ENCODE results near the gene FAM180B.

FAM180B gene

DNA sequence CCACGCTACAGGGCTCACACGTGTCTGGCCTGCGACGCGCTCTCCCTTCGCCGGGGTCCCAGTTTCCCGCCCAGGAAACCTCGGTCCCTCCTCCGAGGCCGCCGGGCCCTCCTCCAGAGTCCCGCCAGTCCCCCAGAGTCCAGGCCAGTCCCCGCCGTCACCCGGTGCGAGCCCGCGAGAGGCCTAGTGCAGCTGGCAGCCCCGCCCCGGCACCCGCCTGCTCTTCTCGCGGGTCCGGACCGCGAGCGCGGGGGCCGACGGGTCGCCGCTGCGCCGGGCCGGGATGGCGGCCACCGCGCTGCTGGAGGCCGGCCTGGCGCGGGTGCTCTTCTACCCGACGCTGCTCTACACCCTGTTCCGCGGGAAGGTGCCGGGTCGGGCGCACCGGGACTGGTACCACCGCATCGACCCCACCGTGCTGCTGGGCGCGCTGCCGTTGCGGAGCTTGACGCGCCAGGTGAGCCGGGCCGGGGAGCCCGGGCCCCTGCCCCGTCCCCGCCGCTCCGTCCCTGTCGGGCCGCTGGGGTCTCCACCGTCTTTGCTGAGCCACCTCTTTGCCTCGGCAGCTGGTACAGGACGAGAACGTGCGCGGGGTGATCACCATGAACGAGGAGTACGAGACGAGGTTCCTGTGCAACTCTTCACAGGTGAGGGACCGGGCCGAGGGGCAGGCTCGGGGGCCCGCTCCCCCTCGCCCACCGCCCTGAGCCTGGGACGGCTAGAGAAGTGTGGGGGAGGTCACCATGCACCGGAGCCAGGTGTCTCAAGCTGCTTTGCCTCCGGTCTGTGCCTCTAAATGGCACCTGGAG is 20.9 kb upstream of the FAM180B start, which contains the start of gene PTPMT1 (continued):
- no peak for TF ChIP-seq ZNF830 (tag by site-specific recombination; IDR thresholded peaks at IDR 0.05; ENCODE audit: low read depth)
- no peak for TF ChIP-seq KLF1 (tag by site-specific recombination; IDR thresholded peaks at IDR 0.05)
- TF ChIP-seq HOXD13 (CRISPR knock-in tag; IDR thresholded peaks at IDR 0.05; ENCODE audit: borderline replicate concordance), result no peak
- no peak for TF ChIP-seq ZNF202 (tag by site-specific recombination; IDR thresholded peaks at IDR 0.05; ENCODE audit: borderline replicate concordance)
- no peak for TF ChIP-seq HOXA7 (CRISPR knock-in tag; IDR thresholded peaks at IDR 0.05; ENCODE audit: borderline replicate concordance)
- no peak for TF ChIP-seq ZNF174 (tag by site-specific recombination; IDR thresholded peaks at IDR 0.05)
- peak; percentile 32 for TF ChIP-seq ZIC2 (tag by site-specific recombination; IDR thresholded peaks at IDR 0.05)
- TF ChIP-seq ZNF571 (tag by site-specific recombination; IDR thresholded peaks at IDR 0.05), result no peak
- TF ChIP-seq ZNF76 (tag by site-specific recombination; IDR thresholded peaks at IDR 0.05; ENCODE audit: borderline replicate concordance, low read depth), result peak; percentile 40; the same call in 1 of the 2 replicates
- TF ChIP-seq RBAK (tag by site-specific recombination; IDR thresholded peaks at IDR 0.05), result no peak
- peak; percentile 83; the same call in 1 of the 2 replicates for TF ChIP-seq GLIS2 (tag by site-specific recombination; IDR thresholded peaks at IDR 0.05)
- TF ChIP-seq SETDB1 (IDR thresholded peaks at IDR 0.05; ENCODE audit: insufficient read length, low read length), result no peak
- TF ChIP-seq ZNF600 (tag by site-specific recombination; IDR thresholded peaks at IDR 0.05), result no peak
- no peak for TF ChIP-seq ZNF391 (tag by site-specific recombination; IDR thresholded peaks at IDR 0.05; ENCODE audit: borderline replicate concordance, low read depth)
- no peak for TF ChIP-seq FEZF1 (tag by site-specific recombination; IDR thresholded peaks at IDR 0.05)
- TF ChIP-seq ZSCAN23 (tag by site-specific recombination; IDR thresholded peaks at IDR 0.05), result no peak
- no peak for TF ChIP-seq ZNF266 (tag by site-specific recombination; IDR thresholded peaks at IDR 0.05; ENCODE audit: low read depth)
- TF ChIP-seq, protein P1, sequence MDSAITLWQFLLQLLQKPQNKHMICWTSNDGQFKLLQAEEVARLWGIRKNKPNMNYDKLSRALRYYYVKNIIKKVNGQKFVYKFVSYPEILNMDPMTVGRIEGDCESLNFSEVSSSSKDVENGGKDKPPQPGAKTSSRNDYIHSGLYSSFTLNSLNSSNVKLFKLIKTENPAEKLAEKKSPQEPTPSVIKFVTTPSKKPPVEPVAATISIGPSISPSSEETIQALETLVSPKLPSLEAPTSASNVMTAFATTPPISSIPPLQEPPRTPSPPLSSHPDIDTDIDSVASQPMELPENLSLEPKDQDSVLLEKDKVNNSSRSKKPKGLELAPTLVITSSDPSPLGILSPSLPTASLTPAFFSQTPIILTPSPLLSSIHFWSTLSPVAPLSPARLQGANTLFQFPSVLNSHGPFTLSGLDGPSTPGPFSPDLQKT (IDR thresholded peaks at IDR 0.05; ENCODE audit: borderline replicate concordance, low read depth, low read length), result no peak
- TF ChIP-seq, protein P2, sequence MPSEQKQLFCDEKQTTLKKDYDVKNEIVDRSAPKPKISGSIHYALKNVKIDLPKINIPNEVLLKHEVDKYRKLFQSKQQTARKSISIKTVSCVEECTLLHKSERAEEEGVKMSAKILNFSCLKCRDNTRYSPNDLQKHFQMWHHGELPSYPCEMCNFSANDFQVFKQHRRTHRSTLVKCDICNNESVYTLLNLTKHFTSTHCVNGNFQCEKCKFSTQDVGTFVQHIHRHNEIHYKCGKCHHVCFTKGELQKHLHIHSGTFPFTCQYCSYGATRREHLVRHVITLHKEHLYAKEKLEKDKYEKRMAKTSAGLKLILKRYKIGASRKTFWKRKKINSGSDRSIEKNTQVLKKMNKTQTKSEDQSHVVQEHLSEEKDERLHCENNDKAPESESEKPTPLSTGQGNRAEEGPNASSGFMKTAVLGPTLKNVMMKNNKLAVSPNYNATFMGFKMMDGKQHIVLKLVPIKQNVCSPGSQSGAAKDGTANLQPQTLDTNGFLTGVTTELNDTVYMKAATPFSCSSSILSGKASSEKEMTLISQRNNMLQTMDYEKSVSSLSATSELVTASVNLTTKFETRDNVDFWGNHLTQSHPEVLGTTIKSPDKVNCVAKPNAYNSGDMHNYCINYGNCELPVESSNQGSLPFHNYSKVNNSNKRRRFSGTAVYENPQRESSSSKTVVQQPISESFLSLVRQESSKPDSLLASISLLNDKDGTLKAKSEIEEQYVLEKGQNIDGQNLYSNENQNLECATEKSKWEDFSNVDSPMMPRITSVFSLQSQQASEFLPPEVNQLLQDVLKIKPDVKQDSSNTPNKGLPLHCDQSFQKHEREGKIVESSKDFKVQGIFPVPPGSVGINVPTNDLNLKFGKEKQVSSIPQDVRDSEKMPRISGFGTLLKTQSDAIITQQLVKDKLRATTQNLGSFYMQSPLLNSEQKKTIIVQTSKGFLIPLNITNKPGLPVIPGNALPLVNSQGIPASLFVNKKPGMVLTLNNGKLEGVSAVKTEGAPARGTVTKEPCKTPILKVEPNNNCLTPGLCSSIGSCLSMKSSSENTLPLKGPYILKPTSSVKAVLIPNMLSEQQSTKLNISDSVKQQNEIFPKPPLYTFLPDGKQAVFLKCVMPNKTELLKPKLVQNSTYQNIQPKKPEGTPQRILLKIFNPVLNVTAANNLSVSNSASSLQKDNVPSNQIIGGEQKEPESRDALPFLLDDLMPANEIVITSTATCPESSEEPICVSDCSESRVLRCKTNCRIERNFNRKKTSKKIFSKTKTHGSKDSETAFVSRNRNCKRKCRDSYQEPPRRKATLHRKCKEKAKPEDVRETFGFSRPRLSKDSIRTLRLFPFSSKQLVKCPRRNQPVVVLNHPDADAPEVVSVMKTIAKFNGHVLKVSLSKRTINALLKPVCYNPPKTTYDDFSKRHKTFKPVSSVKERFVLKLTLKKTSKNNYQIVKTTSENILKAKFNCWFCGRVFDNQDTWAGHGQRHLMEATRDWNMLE (tag by site-specific recombination; conservative IDR thresholded peaks at IDR 0.05; ENCODE audit: low read depth), result no peak
- peak; percentile 19; the same call in 1 of the 2 replicates for TF ChIP-seq ZNF561 (tag by site-specific recombination; IDR thresholded peaks at IDR 0.05; ENCODE audit: borderline replicate concordance)
- TF ChIP-seq ZNF292 (tag by site-specific recombination; IDR thresholded peaks at IDR 0.05; ENCODE audit: borderline replicate concordance, low read depth), result no peak
- no peak for TF ChIP-seq ZNF629 (tag by site-specific recombination; IDR thresholded peaks at IDR 0.05)
- no peak for TF ChIP-seq ZNF350 (tag by site-specific recombination; IDR thresholded peaks at IDR 0.05)
- TF ChIP-seq, protein P3, sequence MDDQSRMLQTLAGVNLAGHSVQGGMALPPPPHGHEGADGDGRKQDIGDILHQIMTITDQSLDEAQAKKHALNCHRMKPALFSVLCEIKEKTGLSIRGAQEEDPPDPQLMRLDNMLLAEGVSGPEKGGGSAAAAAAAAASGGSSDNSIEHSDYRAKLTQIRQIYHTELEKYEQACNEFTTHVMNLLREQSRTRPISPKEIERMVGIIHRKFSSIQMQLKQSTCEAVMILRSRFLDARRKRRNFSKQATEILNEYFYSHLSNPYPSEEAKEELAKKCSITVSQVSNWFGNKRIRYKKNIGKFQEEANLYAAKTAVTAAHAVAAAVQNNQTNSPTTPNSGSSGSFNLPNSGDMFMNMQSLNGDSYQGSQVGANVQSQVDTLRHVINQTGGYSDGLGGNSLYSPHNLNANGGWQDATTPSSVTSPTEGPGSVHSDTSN (CRISPR knock-in tag; IDR thresholded peaks at IDR 0.05), result peak; percentile 90
- no peak for TF ChIP-seq ZNF610 (tag by site-specific recombination; IDR thresholded peaks at IDR 0.05; ENCODE audit: borderline replicate concordance)
- TF ChIP-seq, protein P4, sequence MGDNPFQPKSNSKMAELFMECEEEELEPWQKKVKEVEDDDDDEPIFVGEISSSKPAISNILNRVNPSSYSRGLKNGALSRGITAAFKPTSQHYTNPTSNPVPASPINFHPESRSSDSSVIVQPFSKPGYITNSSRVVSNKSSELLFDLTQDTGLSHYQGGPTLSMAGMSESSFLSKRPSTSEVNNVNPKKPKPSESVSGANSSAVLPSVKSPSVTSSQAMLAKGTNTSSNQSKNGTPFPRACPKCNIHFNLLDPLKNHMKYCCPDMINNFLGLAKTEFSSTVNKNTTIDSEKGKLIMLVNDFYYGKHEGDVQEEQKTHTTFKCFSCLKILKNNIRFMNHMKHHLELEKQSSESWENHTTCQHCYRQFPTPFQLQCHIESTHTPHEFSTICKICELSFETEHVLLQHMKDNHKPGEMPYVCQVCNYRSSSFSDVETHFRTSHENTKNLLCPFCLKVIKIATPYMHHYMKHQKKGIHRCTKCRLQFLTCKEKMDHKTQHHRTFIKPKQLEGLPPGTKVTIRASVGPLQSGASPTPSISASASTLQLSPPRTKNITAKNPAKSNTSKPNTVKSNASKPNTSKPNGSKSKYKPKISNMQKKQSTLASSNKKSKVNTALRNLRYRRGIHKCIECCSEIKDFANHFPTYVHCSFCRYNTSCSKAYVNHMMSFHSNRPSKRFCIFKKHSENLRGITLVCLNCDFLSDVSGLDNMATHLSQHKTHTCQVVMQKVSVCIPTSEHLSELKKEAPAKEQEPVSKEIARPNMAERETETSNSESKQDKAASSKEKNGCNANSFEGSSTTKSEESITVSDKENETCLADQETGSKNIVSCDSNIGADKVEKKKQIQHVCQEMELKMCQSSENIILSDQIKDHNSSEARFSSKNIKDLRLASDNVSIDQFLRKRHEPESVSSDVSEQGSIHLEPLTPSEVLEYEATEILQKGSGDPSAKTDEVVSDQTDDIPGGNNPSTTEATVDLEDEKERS (tag by site-specific recombination; IDR thresholded peaks at IDR 0.05), result no peak
- no peak for TF ChIP-seq ZNF473 (tag by site-specific recombination; IDR thresholded peaks at IDR 0.05)
- no peak for TF ChIP-seq TCF7L2 (IDR thresholded peaks at IDR 0.05; ENCODE audit: borderline replicate concordance, low read depth, low read length)
- TF ChIP-seq ZNF785 (tag by site-specific recombination; IDR thresholded peaks at IDR 0.05), result no peak
- no peak for TF ChIP-seq ZNF670 (tag by site-specific recombination; IDR thresholded peaks at IDR 0.05; ENCODE audit: low read depth)
- no peak for TF ChIP-seq ZNF132 (tag by site-specific recombination; IDR thresholded peaks at IDR 0.05; ENCODE audit: borderline replicate concordance)

All from HEK293 (cell line).